Activated naive CD8-positive, alpha-beta T cell treated with anti-CD3 and anti-CD28 coated beads, Interleukin-2, amount 10 ng/mL, durations not matched to agents 7 days and 5 days (primary cell): ENCODE data around the gene B4GALNT2. TPM values are rescaled to one million over a fixed set of nuclear protein-coding genes. Genes with fewer than 3 reads are reported as not detected.
A peak's percentile ranks its signal among the peaks of the same experiment; 100 is the strongest.

Experiments
- ATAC-seq: fragments of 150-1000 bp; cut with Tn5 transposase; one replicate; pipeline ENCODE4 v1.10.0; 2021; ENCODE audit warnings: low read depth, moderate library complexity
- POLR2A ChIA-PET: fragments of 350-600 bp; sonication (Branson Sonifier 250); formaldehyde crosslinking; loops from one replicate; lab custom pipeline; 2021; ENCODE audit warnings: antibody characterized with exemption; lab: Charles Lee
- DNase-seq: peaks from one replicate; pipeline ENCODE4 v3.0.0; 2021
- H3K27ac Mint-ChIP-seq: one replicate; pipeline ENCODE4 v1.8.0; 2022; ENCODE audit warnings: mild to moderate bottlenecking, mixed read lengths
- H3K27me3 Mint-ChIP-seq: one replicate; pipeline ENCODE4 v1.8.0; 2022; ENCODE audit warnings: mild to moderate bottlenecking, moderate library complexity, mixed read lengths
- H3K36me3 Mint-ChIP-seq: one replicate; pipeline ENCODE4 v1.8.0; 2021; ENCODE audit warnings: mild to moderate bottlenecking, mixed read lengths
- H3K4me1 Mint-ChIP-seq: one replicate; pipeline ENCODE4 v1.8.0; 2021; ENCODE audit warnings: mixed read lengths
- H3K4me3 Mint-ChIP-seq: one replicate; pipeline ENCODE4 v1.8.0; 2022; ENCODE audit warnings: mild to moderate bottlenecking, moderate library complexity, mixed read lengths
- H3K9me3 Mint-ChIP-seq: one replicate; pipeline ENCODE4 v1.8.0; 2021; ENCODE audit warnings: mixed read lengths
- total RNA-seq, 2 experiments: library from RNA; stranded (reverse); gene quantifications; one replicate each; pipeline ENCODE4 v1.2.3, GENCODE V29; 2021

The B4GALNT2 gene
- total RNA-seq, 2 experiments from 2014 or later, result not detected

DNA sequence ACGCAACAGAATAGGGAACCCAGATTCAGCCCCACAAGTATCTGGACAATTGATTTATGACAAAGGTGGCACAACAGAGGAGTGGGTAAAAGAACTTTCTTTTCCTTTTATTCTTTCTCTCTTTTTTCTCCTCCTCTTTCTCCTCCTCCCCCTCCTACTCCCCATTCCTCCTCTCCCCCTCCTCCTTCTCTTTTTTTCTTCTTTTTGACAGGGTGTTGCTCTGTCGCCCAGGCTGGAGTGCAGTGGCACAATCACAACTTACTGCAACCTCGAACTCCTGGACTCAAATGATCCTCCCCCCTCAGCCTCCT lies 61.7 kb downstream of the B4GALNT2 start:
- Mint-ChIP-seq H3K4me1 (peaks cover 34% of the 10 kb centered on the region), H3K27me3 (peaks cover 1% of the 10 kb centered on the region), H3K4me3 (peak overlapping the region; percentile 91), H3K27ac (peak overlapping the region; percentile 18), H3K36me3 (no peaks in the 10 kb centered on the region), H3K9me3 (no peaks in the 10 kb centered on the region)
- POLR2A ChIA-PET, result interaction anchor here (3.8 to 6.1 kb wide), 3 partner anchors 17 to 28 kb away, joined by 28 to 120 read pairs (median 86); partner anchors contain the start of genes ABI3 and GNGT2
- DNase-seq (no peak), ATAC-seq (no peak)

DNA sequence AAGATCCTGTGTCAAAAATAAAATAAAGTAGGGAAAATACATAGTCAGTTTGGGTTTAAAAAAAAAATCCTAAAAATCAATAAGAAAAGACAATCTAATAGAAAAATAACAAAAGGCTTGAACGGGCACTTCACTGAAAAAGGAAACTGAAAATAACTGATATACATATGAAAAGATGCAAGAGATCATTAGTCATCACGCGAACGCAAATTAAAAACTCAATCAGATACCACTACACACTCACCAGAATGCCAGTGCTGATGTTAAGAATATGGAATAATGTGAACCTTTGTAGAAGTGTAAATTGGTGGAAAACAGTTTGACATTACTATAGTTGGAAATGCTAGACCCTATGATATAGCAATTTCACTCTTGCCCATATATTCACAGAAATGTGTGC lies 63.2 kb downstream of the B4GALNT2 start:
- no peaks in the 10 kb centered on the region for H3K36me3 Mint-ChIP-seq
- H3K9me3 Mint-ChIP-seq, result no peaks in the 10 kb centered on the region
- ATAC-seq (no peak), DNase-seq (no peak)
- H3K27me3 Mint-ChIP-seq, result no peaks in the 10 kb centered on the region
- POLR2A ChIA-PET, result interaction anchor here (1.1 to 6.1 kb wide), 3 partner anchors 11 to 21 kb away, joined by 3 to 120 read pairs (median 86); partner anchors contain the start of genes ABI3 and GNGT2
- peak overlapping the region; percentile 3 for H3K4me3 Mint-ChIP-seq
- H3K27ac Mint-ChIP-seq, result no peak overlapping the region
- peaks cover 35% of the 10 kb centered on the region for H3K4me1 Mint-ChIP-seq

DNA sequence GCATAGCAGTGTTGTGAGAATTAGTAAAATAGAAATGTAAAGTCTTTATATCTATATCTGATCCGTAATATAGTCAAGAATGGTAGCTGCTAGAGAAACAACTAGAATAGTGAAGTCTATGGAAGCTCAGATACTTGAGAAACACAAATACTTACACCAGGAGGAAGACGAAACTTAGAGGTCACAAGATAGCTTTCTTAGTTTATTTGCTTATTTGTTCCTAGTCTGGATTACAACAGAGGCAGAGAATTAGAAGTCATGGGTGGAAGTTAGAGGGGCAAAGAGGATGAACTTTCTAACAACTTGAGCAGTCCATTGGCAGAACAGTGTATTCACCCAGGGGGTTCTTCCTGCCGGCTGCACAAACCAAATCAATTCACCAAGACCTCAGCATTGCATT lies 64.0 kb downstream of the B4GALNT2 start:
- POLR2A ChIA-PET, result interaction anchor here (1.1 kb wide), 1 partner anchor 10 kb away, joined by 3 read pairs; no protein-coding TSS in a partner anchor
- ATAC-seq, result no peak
- no peak for DNase-seq
- Mint-ChIP-seq H3K27ac (no peak overlapping the region), H3K9me3 (no peaks in the 10 kb centered on the region), H3K4me3 (no peak overlapping the region), H3K4me1 (peaks cover 32% of the 10 kb centered on the region), H3K36me3 (no peaks in the 10 kb centered on the region), H3K27me3 (no peaks in the 10 kb centered on the region)

DNA sequence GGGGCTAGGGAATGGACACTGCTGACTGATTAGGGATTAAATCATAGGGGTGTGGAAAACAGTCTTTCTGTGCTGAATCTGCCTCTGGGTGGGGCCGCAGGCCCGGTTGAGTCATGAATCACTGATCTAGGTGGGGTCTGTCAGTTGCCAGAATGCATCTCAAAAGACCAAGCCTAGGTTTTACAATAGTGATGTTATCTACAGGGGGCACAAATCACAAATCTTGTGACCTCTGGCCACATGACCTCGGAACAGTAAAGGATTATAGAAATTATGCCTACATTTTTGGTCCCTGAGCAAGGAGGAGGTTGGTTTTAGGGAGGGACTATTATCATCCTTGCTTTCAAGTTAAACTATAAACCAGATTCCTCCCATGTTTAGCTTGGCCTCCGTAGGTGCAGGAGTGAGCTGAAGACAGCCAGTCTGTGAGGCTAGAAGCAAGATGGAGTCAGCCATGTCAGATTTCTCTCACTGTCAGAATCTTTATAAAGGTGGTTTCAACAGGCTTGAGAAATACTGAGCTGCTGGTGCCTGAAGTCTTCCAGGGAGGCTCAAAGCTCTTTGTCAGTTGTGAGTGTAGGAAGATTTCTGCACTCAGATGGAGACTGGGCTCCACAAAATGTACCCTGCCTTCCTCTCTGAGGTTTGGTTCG lies 64.9 kb downstream of the B4GALNT2 start:
- no peak overlapping the region for H3K27ac Mint-ChIP-seq
- no peaks in the 10 kb centered on the region for H3K27me3 Mint-ChIP-seq
- H3K4me3 Mint-ChIP-seq, result no peak overlapping the region
- POLR2A ChIA-PET, result interaction anchor here (0.6 to 4.1 kb wide), 5 partner anchors 12 to 740 kb away, joined by 3 to 27 read pairs (median 4); partner anchors contain the start of genes ABI3 and GNGT2
- peaks cover 29% of the 10 kb centered on the region for H3K4me1 Mint-ChIP-seq
- ATAC-seq (no peak), DNase-seq (peak; percentile 9)
- peaks cover 8% of the 10 kb centered on the region for H3K36me3 Mint-ChIP-seq
- no peaks in the 10 kb centered on the region for H3K9me3 Mint-ChIP-seq

DNA sequence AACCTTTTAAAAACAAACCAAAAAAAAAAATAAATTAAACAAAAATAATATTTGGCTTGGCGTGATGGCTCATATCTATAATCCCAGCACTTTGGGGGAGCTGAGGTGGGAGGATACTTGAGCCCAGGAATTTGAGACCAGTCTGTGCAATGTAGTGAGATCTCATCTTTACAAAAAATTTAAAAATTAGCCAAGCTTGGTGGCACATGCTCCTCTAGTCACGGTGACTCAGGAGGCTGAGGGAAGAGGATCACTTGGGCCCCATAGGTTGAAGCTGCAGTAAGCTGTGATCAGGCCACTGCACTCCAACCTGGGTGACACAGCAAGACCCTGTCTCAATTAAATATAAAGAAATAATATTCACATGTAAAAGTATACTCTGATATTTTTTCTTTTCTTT lies 65.6 kb downstream of the B4GALNT2 start:
- H3K36me3 Mint-ChIP-seq, result peaks cover 14% of the 10 kb centered on the region
- H3K27ac Mint-ChIP-seq, result no peak overlapping the region
- DNase-seq (no peak), ATAC-seq (no peak)
- POLR2A ChIA-PET, result interaction anchor here (0.6 to 4.1 kb wide), 5 partner anchors 11 to 741 kb away, joined by 3 to 27 read pairs (median 4); partner anchors contain the start of genes ABI3 and GNGT2
- peaks cover 26% of the 10 kb centered on the region for H3K4me1 Mint-ChIP-seq
- no peaks in the 10 kb centered on the region for H3K9me3 Mint-ChIP-seq
- no peaks in the 10 kb centered on the region for H3K27me3 Mint-ChIP-seq
- no peak overlapping the region for H3K4me3 Mint-ChIP-seq

DNA sequence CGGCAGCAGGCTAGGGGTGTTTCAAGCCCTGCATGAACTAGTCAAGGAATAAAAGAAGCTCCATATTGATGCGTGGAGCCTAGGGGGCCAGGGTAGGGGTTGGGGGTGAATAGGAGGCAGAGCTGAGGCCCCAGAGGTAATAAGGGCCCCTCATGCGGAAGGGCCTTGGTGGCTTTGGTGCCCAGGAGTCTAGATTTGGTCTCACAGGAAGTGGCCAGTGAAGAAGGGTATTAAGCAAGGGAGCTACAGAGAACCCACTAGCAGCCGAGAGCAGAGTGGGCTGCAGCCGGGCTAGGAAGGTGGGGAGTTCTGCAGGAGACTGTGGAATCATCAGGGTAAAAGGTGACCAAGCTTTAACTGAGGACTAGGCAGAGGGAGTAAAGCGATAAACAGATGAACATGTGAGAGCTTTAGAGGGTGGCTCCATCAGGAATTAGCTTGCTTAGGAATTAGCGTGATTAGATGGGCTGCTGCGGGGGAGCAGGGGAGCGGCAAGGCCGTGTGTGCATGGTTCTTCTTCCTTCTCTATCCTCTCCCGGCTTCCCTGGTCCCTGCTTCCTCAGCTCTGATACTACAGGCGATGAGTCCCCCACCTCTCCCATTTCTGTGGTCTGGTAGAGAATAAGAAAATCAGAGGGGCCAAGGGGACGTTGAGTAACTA lies 68.0 kb downstream of the B4GALNT2 start:
- POLR2A ChIA-PET, result interaction anchor here (0.9 to 4.1 kb wide), 5 partner anchors 9 to 27 kb away, joined by 3 to 27 read pairs (median 5); partner anchors contain the start of genes ABI3 and GNGT2
- DNase-seq (no peak), ATAC-seq (no peak)
- Mint-ChIP-seq H3K4me1 (peaks cover 20% of the 10 kb centered on the region), H3K27me3 (no peaks in the 10 kb centered on the region), H3K4me3 (no peak overlapping the region), H3K9me3 (no peaks in the 10 kb centered on the region), H3K27ac (no peak overlapping the region), H3K36me3 (peaks cover 30% of the 10 kb centered on the region)

DNA sequence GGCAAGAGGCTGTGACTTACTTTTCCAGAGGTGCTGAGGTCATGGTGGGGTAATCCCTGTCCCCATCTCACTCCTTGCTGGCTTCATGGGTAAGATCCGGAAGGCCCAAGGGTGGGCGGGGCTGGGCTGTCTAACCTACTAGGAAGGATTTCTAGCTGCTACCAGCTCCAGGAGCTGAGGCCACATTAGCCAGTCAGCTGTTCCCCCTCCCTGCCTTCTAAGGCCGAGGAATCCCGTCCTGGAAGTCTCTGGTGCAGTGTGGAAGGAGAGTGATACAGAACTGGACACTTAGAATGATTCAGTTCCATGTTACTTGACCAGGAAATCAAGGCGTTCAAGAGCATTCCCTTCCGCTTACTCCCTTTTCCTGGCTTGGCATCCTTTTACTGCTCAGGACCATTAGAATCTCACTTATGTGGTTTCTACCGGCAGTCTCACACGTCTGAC lies 68.9 kb downstream of the B4GALNT2 start:
- no peak for DNase-seq
- H3K9me3 Mint-ChIP-seq, result no peaks in the 10 kb centered on the region
- H3K27me3 Mint-ChIP-seq, result no peaks in the 10 kb centered on the region
- H3K4me1 Mint-ChIP-seq, result peaks cover 16% of the 10 kb centered on the region
- H3K27ac Mint-ChIP-seq, result no peak overlapping the region
- no peak overlapping the region for H3K4me3 Mint-ChIP-seq
- ATAC-seq, result no peak
- H3K36me3 Mint-ChIP-seq, result peaks cover 39% of the 10 kb centered on the region
- POLR2A ChIA-PET, result interaction anchor here (1.3 kb wide), 1 partner anchor 17 kb away, joined by 4 read pairs; no protein-coding TSS in a partner anchor

DNA sequence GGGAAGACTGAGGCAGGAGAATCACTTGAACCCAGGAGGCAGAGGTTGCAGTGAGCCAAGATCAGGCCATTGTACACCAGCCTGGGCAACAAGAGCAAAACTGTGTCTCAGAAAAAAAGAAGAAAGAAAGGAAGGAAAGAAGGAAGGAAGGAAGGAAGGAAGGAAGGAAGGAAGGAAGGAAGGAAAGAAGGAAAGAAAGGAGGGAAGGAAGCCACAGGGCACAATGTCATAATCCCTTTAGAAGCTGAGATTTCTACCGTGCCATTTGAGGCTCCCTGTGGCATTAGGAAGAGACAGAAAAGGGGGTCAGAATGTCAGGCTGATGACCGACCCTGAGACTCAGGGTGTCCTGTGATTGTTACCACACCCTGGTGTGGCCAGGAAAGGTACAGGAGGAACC lies 71.2 kb downstream of the B4GALNT2 start:
- Mint-ChIP-seq H3K27ac (no peak overlapping the region), H3K4me1 (peaks cover 23% of the 10 kb centered on the region), H3K36me3 (peaks cover 49% of the 10 kb centered on the region), H3K27me3 (no peaks in the 10 kb centered on the region), H3K4me3 (no peak overlapping the region), H3K9me3 (no peaks in the 10 kb centered on the region)
- POLR2A ChIA-PET, result interaction anchor here (1.2 to 1.8 kb wide), 3 partner anchors 11 to 21 kb away, joined by 4 to 7 read pairs (median 5); no protein-coding TSS in a partner anchor
- ATAC-seq (no peak), DNase-seq (no peak)

DNA sequence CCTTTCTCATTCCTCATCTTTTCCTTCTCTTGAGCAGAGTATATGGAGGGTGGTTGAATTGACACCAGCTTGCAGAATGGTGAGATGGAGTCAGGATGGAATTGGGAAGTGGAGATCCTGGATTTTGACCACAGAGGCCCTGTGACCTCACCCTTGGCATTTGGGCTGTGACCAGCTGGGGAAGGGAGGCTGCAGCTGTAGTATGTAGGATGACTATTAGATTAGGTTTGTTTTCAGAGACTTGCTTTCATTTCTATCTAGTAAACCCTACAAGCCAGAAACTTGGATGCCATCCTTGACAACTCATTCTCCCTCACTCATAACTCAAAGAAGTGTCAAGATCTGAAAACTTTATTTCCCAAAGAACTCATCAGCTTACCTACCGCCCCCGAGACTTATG lies 71.9 kb downstream of the B4GALNT2 start:
- Mint-ChIP-seq H3K27me3 (no peaks in the 10 kb centered on the region), H3K36me3 (peaks cover 49% of the 10 kb centered on the region), H3K27ac (no peak overlapping the region), H3K9me3 (no peaks in the 10 kb centered on the region), H3K4me1 (peaks cover 30% of the 10 kb centered on the region), H3K4me3 (no peak overlapping the region)
- no peak for ATAC-seq
- POLR2A ChIA-PET, result interaction anchor here (1.0 to 1.8 kb wide), 4 partner anchors 10 to 20 kb away, joined by 4 to 7 read pairs (median 4); no protein-coding TSS in a partner anchor
- DNase-seq, result no peak

DNA sequence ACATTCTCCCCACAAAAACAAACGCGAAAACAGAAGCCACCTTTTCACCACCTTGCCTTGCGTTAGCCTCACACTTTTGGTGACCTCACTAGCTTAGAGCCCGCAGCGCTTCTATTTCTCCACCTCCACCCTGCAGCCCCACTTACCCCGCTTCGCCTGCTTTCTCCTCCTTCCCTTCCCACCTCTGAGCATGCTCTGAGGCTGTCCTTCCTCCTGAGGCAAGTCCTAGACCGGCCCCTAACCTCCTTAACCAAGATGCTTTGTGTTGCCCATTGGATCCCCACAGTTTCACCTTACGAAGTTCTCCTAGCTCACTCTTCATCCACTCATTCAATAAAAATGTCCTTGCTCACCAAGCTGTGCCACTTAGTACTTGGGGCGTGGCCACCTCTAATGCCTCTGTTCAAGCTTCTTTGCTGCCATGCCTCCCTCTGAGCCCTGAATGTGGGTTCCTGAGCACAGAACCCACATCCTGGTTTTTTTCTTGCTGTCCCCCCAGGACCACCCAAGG lies 76.5 kb downstream of the B4GALNT2 start:
- Mint-ChIP-seq H3K27me3 (no peaks in the 10 kb centered on the region), H3K27ac (peak overlapping the region; percentile 88), H3K4me1 (peaks cover 42% of the 10 kb centered on the region), H3K4me3 (peak overlapping the region; percentile 99), H3K36me3 (peaks cover 54% of the 10 kb centered on the region), H3K9me3 (no peaks in the 10 kb centered on the region)
- DNase-seq (peak; percentile 47), ATAC-seq (peak; percentile 35)
- POLR2A ChIA-PET, result interaction anchor here (1.0 to 9.5 kb wide), 7 partner anchors 10 to 145 kb away, joined by 3 to 120 read pairs (median 27); no protein-coding TSS in a partner anchor

DNA sequence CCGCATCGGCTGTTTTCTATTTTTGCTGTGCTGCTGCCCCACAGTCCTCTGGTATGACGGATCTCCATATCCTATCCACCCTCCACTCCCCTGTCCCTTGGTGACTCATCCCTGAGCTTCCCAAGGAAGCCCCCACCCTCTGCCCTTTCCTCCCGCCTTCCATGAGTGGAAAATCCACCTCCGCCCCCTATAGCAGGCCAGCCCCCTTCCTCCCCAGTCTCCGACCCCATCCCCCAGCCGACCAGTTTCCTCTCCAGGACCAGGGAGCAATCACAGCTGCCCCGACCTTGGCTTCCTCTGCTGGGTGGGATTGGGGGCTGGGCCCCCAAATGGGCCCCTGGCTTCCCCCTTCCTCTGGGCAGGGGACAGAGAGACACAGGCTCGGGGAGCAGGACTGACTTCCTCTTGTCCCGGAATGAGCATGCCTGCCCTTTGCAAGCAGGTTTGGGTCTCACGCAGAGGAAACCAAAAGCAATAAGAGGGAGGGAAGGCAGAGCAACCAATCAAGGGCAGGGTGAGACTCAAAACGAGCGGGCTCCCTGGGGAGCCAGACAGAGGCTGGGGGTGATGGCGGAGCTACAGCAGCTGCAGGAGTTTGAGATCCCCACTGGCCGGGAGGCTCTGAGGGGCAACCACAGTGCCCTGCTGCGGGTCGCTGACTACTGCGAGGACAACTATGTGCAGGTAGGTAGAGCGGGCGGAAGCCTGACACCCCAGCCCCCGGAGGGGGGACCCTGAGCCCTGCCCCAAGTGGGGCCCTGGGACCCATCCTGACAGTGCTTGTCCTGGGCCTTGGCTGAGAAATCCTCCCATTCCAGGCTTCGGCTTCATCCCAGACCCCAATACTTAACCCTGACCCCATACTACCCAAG lies 77.8 kb downstream of the B4GALNT2 start, which contains the start of the genes ABI3 and GNGT2:
Gene ABI3, plus strand, starts transcription at position 550 of the 872 bp plus-strand sequence. Its CDS starts 18 bp downstream, at position 568.
Gene GNGT2, minus strand, starts transcription at position 417 of the 872 bp plus-strand sequence. CDS start 3,152 bp downstream, outside the sequence.
- Mint-ChIP-seq H3K27ac (peak within 1 kb of the TSS; percentile 88), H3K4me1 (peaks cover 47% of the 10 kb centered on the region), H3K27me3 (no peaks in the 10 kb centered on the region), H3K36me3 (peaks cover 50% of the 10 kb centered on the region), H3K4me3 (peak within 1 kb of the TSS; percentile 99), H3K9me3 (no peaks in the 10 kb centered on the region)
- DNase-seq (peak; percentile 70), ATAC-seq (peak; percentile 87)
- POLR2A ChIA-PET, result interaction anchor here (0.6 to 9.5 kb wide), 8 partner anchors 8 to 315 kb away, joined by 3 to 120 read pairs (median 21); no protein-coding TSS in a partner anchor

DNA sequence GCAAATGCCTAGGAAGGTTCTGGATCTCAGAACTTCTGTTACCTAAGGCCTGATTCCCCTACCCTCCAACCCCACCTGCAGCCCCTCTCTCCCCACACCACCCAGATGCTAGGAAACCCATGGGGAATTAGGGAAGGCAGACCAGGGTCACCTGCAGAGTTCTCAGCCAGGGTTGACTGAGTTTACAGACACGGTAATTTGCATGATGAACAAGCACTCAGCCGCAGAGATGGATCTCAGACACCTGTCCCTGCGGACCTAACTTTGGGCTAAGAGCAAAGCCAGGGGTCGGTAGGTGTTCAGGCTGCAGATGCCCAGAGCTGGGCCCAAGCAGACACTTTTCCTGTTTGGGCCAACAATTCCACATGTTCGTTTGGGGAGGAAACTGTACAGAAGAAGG lies 80.8 kb downstream of the B4GALNT2 start:
- Mint-ChIP-seq H3K9me3 (no peaks in the 10 kb centered on the region), H3K36me3 (peaks cover 51% of the 10 kb centered on the region)
- POLR2A ChIA-PET, result interaction anchor here (1.3 to 9.5 kb wide), 4 partner anchors 9 to 33 kb away, joined by 4 to 120 read pairs (median 57); no protein-coding TSS in a partner anchor

More for the DNA sequence above, 80.8 kb downstream of the B4GALNT2 start:
- Mint-ChIP-seq H3K4me1 (peaks cover 61% of the 10 kb centered on the region), H3K27me3 (no peaks in the 10 kb centered on the region), H3K4me3 (peak overlapping the region; percentile 99), H3K27ac (peak overlapping the region; percentile 88)
- no peak for DNase-seq
- no peak for ATAC-seq
